Neural progenitor cell (in vitro differentiated cells): ENCODE measurements around the gene PNMA6A.

Source experiments
- EZH2 ChIP-seq: fragments of 200-600 bp; sonication (generic); IDR thresholded peaks from 2 replicates; pipeline ENCODE4 v1.6.1; 2017; ENCODE audit warnings: antibody characterized with exemption, mild to moderate bottlenecking, moderate library complexity
- TF ChIP-seq, protein P1 (sequence below): fragments of 200-600 bp; sonication (generic); IDR thresholded peaks from 2 replicates; pipeline ENCODE4 v1.5.1; 2017; ENCODE audit warnings: antibody characterized with exemption, mild to moderate bottlenecking

- TF ChIP-seq, protein P1, sequence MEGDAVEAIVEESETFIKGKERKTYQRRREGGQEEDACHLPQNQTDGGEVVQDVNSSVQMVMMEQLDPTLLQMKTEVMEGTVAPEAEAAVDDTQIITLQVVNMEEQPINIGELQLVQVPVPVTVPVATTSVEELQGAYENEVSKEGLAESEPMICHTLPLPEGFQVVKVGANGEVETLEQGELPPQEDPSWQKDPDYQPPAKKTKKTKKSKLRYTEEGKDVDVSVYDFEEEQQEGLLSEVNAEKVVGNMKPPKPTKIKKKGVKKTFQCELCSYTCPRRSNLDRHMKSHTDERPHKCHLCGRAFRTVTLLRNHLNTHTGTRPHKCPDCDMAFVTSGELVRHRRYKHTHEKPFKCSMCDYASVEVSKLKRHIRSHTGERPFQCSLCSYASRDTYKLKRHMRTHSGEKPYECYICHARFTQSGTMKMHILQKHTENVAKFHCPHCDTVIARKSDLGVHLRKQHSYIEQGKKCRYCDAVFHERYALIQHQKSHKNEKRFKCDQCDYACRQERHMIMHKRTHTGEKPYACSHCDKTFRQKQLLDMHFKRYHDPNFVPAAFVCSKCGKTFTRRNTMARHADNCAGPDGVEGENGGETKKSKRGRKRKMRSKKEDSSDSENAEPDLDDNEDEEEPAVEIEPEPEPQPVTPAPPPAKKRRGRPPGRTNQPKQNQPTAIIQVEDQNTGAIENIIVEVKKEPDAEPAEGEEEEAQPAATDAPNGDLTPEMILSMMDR = no peak
- no peak for TF ChIP-seq EZH2
Measured at GRCh38 chrX:153061732-153062131, 10.5 kb upstream of the PNMA6A start.
